Trophoblast cell (in vitro differentiated cells and primary cell): ENCODE measurements around the gene CASP5.
A peak's percentile ranks its signal among the peaks of the same experiment; 100 is the strongest.

Experiments used
- DNase-seq, 2 donors: peaks; one replicate each; pipeline ENCODE4 v3.0.0-alpha.2; 2016
- H2AFZ ChIP-seq: 2 replicates; pipeline ENCODE4 v1.6.1; 2013; ENCODE audit warnings: low read length, moderate library complexity, mild to moderate bottlenecking; ENCODE audit not compliant: insufficient read depth, poor library complexity
- H2AK5ac ChIP-seq: 2 replicates; pipeline ENCODE4 v1.6.1; 2013; ENCODE audit warnings: mild to moderate bottlenecking, low read length
- H2BK120ac ChIP-seq: 2 replicates; pipeline ENCODE4 v1.6.1; 2013; ENCODE audit warnings: low read length, mild to moderate bottlenecking, moderate library complexity; ENCODE audit not compliant: insufficient read depth, poor library complexity
- H2BK12ac ChIP-seq: 2 replicates; pipeline ENCODE4 v1.6.1; 2013; ENCODE audit warnings: mild to moderate bottlenecking, low read length, moderate library complexity
- H2BK5ac ChIP-seq: 2 replicates; pipeline ENCODE4 v1.6.1; 2013; ENCODE audit warnings: low read length, low read depth, moderate library complexity, mild to moderate bottlenecking; ENCODE audit not compliant: poor library complexity
- H3K14ac ChIP-seq: 2 replicates; pipeline ENCODE4 v1.6.1; 2013; ENCODE audit warnings: mild to moderate bottlenecking, low read length
- H3K18ac ChIP-seq: 2 replicates; pipeline ENCODE4 v1.6.1; 2013; ENCODE audit warnings: mild to moderate bottlenecking, low read length
- H3K23ac ChIP-seq: 2 replicates; pipeline ENCODE4 v1.6.1; 2013; ENCODE audit warnings: low read length
- H3K27ac ChIP-seq: 2 replicates; pipeline ENCODE4 v1.5.1; 2013; ENCODE audit warnings: low read depth, mild to moderate bottlenecking, inconsistent platforms, low read length, moderate library complexity
- H3K27me3 ChIP-seq: 2 replicates; pipeline ENCODE4 v1.6.1; 2013; ENCODE audit warnings: inconsistent platforms, mild to moderate bottlenecking, low read length, moderate library complexity; ENCODE audit not compliant: insufficient read depth
- H3K36me3 ChIP-seq, 2 experiments: 1 replicate in 1 of 2; 2 replicates in 1 of 2; pipeline ENCODE4 v1.6.1; 2013; ENCODE audit warnings: low read length in 2 of 2, mild to moderate bottlenecking in 2 of 2, moderate library complexity in 1 of 2; ENCODE audit not compliant: insufficient read depth in 2 of 2, control insufficient read depth in 1 of 2
- H3K4ac ChIP-seq: 2 replicates; pipeline ENCODE4 v1.6.1; 2013; ENCODE audit warnings: low read depth, mild to moderate bottlenecking, low read length, moderate library complexity
- H3K4me1 ChIP-seq, 2 experiments: 1 replicate in 1 of 2; 2 replicates in 1 of 2; pipeline ENCODE4 v1.6.1; 2013; ENCODE audit warnings: low read length in 2 of 2, mild to moderate bottlenecking in 2 of 2, moderate library complexity in 1 of 2; ENCODE audit not compliant: insufficient read depth in 2 of 2, control insufficient read depth in 1 of 2
- H3K4me2 ChIP-seq: 2 replicates; pipeline ENCODE4 v1.6.1; 2013; ENCODE audit warnings: inconsistent platforms, mild to moderate bottlenecking, low read length, moderate library complexity
- H3K4me3 ChIP-seq: 2 replicates; pipeline ENCODE4 v1.5.1; 2013; ENCODE audit warnings: mild to moderate bottlenecking, low read depth, low read length, inconsistent platforms
- H3K79me1 ChIP-seq: one replicate; pipeline ENCODE4 v1.6.1; 2013; ENCODE audit warnings: low read length
- H3K79me2 ChIP-seq: 2 replicates; pipeline ENCODE4 v1.6.1; 2013; ENCODE audit warnings: low read length, mild to moderate bottlenecking; ENCODE audit not compliant: control insufficient read depth, insufficient read depth, poor library complexity
- H3K9ac ChIP-seq: 2 replicates; pipeline ENCODE4 v1.6.1; 2013; ENCODE audit warnings: mild to moderate bottlenecking, low read length
- H3K9me3 ChIP-seq: 2 replicates; pipeline ENCODE4 v1.6.1; 2013; ENCODE audit warnings: low read depth, mild to moderate bottlenecking, control low read depth, inconsistent platforms, low read length; ENCODE audit not compliant: insufficient read depth
- H4K12ac ChIP-seq: 2 replicates; pipeline ENCODE4 v1.6.1; 2013; ENCODE audit warnings: low read depth, mild to moderate bottlenecking, low read length, moderate library complexity
- H4K8ac ChIP-seq: 2 replicates; pipeline ENCODE4 v1.6.1; 2013; ENCODE audit warnings: low read depth, mild to moderate bottlenecking, low read length, moderate library complexity
- H4K91ac ChIP-seq: one replicate; pipeline ENCODE4 v1.6.1; 2013; ENCODE audit warnings: low read depth, mild to moderate bottlenecking, low read length, moderate library complexity
- WGBS: extraction: QIAGEN DNeasy Blood & Tissue Kit; methylation state at CpG from one replicate; pipeline ENCODE4 v1.1.7; 2013; ENCODE audit warnings: missing lambda C conversion rate; ENCODE audit not compliant: insufficient read length, insufficient coverage; ENCODE audit errors: extremely low coverage; 5-methylcytosine and 5-hydroxymethylcytosine counted together

The CASP5 gene

DNA sequence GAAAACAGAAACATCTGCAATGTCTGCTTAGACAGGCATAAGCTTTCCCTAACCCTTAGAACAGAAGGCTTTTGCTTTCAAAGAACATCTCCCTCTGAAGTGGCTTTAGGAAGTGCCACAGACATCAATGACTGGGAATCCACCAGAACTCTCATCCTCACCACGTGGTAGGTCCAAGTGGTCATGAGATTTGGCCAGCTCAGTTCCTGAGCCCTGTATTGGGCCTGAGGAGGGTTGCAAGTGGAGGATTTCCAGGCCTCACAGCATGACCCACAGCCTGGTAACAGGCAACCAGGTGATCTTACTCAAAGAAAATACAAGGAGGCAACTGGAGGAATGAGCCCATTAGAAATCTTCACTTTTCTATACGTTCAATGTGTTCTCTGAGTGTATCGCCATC is 10.4 kb upstream of the CASP5 start:
- WGBS, result no CpG with 5 or more reads among the region's 3 CpGs
- H3K27me3 ChIP-seq, result no peaks in the 10 kb centered on the region
- no peaks in the 10 kb centered on the region for H3K9me3 ChIP-seq
- no peak overlapping the region for H2BK5ac ChIP-seq
- H3K4me2 ChIP-seq, result no peak overlapping the region
- H3K18ac ChIP-seq, result no peak overlapping the region
- H3K4me1 ChIP-seq, result no peaks in the 10 kb centered on the region
- H4K91ac ChIP-seq, result no peak overlapping the region
- no peak overlapping the region for H2AK5ac ChIP-seq
- H3K4me3 ChIP-seq, result no peak overlapping the region
- H3K79me2 ChIP-seq, result no peaks in the 10 kb centered on the region
- H3K4ac ChIP-seq, result no peak overlapping the region
- no peak overlapping the region for H3K27ac ChIP-seq
- H3K79me1 ChIP-seq, result no peaks in the 10 kb centered on the region
- H2BK12ac ChIP-seq, result no peak overlapping the region
- DNase-seq, result peak; percentile 16 to 35
- no peak overlapping the region for H2AFZ ChIP-seq
- H4K8ac ChIP-seq, result no peak overlapping the region
- no peak overlapping the region for H4K12ac ChIP-seq
- H3K36me3 ChIP-seq, result no peaks in the 10 kb centered on the region
- no peak overlapping the region for H2BK120ac ChIP-seq
- H3K23ac ChIP-seq, result no peak overlapping the region
- H3K9ac ChIP-seq, result no peak overlapping the region
- no peak overlapping the region for H3K14ac ChIP-seq

DNA sequence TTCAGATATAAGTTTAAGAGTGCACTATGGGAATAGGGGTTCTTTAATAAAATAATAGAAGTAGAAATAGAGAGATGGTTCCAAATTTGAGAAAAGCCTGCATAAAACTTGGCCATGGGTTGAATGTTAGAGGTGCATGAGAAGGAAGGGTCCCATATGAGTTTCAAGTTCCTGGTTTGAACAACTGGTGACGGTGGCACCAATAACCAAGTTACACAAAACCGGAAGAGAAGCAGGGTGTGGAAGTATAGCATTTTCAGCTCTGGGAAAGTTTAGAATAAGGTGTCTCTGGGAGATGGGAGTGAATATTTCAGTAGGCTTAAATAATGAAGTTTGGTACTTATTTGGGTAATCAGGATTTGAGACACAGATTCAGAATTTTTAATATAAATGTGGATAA is 9.5 kb upstream of the CASP5 start:
- Histone ChIP-seq H3K9ac (no peak overlapping the region), H3K4me2 (no peak overlapping the region), H2BK5ac (no peak overlapping the region), H2BK120ac (no peak overlapping the region), H4K8ac (no peak overlapping the region), H3K4me1 (no peaks in the 10 kb centered on the region), H3K27me3 (no peaks in the 10 kb centered on the region), H3K18ac (no peak overlapping the region), H3K4me3 (no peak overlapping the region), H2AK5ac (no peak overlapping the region), H4K12ac (no peak overlapping the region), H3K79me2 (no peaks in the 10 kb centered on the region), H2BK12ac (no peak overlapping the region), H3K4ac (no peak overlapping the region), H3K23ac (no peak overlapping the region), H3K9me3 (no peaks in the 10 kb centered on the region), H3K36me3 (no peaks in the 10 kb centered on the region), H3K14ac (no peak overlapping the region), H3K27ac (no peak overlapping the region), H4K91ac (no peak overlapping the region), H2AFZ (no peak overlapping the region), H3K79me1 (no peaks in the 10 kb centered on the region)
- DNase-seq, result no peak
- WGBS, result no CpG with 5 or more reads among the region's 2 CpGs

DNA sequence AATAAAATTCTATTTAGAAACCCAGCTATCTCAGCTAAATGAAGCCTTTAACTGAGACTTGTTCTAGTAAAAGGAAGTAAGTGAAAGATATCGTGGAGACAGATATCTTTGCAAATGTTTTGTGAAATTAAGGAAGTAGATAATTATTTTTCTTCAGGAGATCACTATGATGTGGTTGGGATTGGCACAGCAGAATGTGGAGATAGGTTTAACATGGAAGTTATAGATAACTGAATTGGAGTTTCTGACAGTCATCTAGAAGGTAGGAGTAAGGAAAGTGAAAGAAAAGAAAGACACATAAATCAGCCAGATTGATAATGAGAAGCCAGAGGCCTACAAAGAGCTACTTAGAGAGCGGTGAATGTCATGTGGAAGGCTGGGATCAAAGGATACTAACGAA is 4.7 kb upstream of the CASP5 start:
- no peak overlapping the region for H4K8ac ChIP-seq
- DNase-seq, result no peak
- no peak overlapping the region for H3K14ac ChIP-seq
- H2AFZ ChIP-seq, result no peak overlapping the region
- no peaks in the 10 kb centered on the region for H3K27me3 ChIP-seq
- no peaks in the 10 kb centered on the region for H3K36me3 ChIP-seq
- no peak overlapping the region for H2AK5ac ChIP-seq
- no peak overlapping the region for H3K18ac ChIP-seq
- H3K27ac ChIP-seq, result no peak overlapping the region
- WGBS, result no CpG with 5 or more reads among the region's 3 CpGs
- no peaks in the 10 kb centered on the region for H3K79me1 ChIP-seq
- H4K91ac ChIP-seq, result no peak overlapping the region
- H3K4me1 ChIP-seq, result peaks cover 0 to 2% of the 10 kb centered on the region in 2 experiments
- no peaks in the 10 kb centered on the region for H3K79me2 ChIP-seq
- no peak overlapping the region for H2BK120ac ChIP-seq
- no peak overlapping the region for H2BK5ac ChIP-seq
- no peak overlapping the region for H4K12ac ChIP-seq
- H3K4me3 ChIP-seq, result no peak overlapping the region
- H3K4me2 ChIP-seq, result no peak overlapping the region
- H3K9ac ChIP-seq, result no peak overlapping the region
- no peaks in the 10 kb centered on the region for H3K9me3 ChIP-seq
- H2BK12ac ChIP-seq, result no peak overlapping the region
- no peak overlapping the region for H3K23ac ChIP-seq
- H3K4ac ChIP-seq, result no peak overlapping the region

GRCh38 chr11:105024394-105024793 is 1.4 kb upstream of the CASP5 start:
- Histone ChIP-seq H3K4ac (no peak overlapping the region), H2AFZ (no peak overlapping the region), H3K79me2 (no peaks in the 10 kb centered on the region), H3K18ac (no peak overlapping the region), H3K27ac (no peak overlapping the region), H3K9me3 (no peaks in the 10 kb centered on the region), H4K8ac (no peak overlapping the region), H3K23ac (no peak overlapping the region), H2AK5ac (no peak overlapping the region), H3K79me1 (no peaks in the 10 kb centered on the region), H2BK5ac (no peak overlapping the region), H3K4me2 (no peak overlapping the region), H3K9ac (no peak overlapping the region), H2BK12ac (no peak overlapping the region), H3K36me3 (no peaks in the 10 kb centered on the region), H3K14ac (no peak overlapping the region), H4K91ac (no peak overlapping the region), H4K12ac (no peak overlapping the region), H3K4me1 (peaks cover 0 to 2% of the 10 kb centered on the region in 2 experiments), H2BK120ac (no peak overlapping the region), H3K27me3 (no peaks in the 10 kb centered on the region), H3K4me3 (no peak overlapping the region)
- no CpG with 5 or more reads among the region's 1 CpG for WGBS
- peak in 1 of 2 donors; percentile 27 for DNase-seq
